ENCODE measurements around the gene TXNDC8. TPM values are rescaled to one million over a fixed set of nuclear protein-coding genes. Genes with fewer than 3 reads are reported as not detected.

The TXNDC8 gene
- total RNA-seq, 4 donors from 2014 or later, result not detected

- Histone ChIP-seq H3K36me3 (no peaks in the 10 kb centered on the region), H3K27ac (no peak overlapping the region), H3K27me3 (no peaks in the 10 kb centered on the region), H3K4me1 (no peaks in the 10 kb centered on the region), H3K4me3 (no peak overlapping the region), H3K9me3 (no peaks in the 10 kb centered on the region)
- ATAC-seq, result no peak
- 14 to 36% methylated on average over 1 of the region's 1 CpG for WGBS, 2 donors (ENCODE audit: low coverage in 1 of 2)
- no peak for TF ChIP-seq POLR2A (IDR thresholded peaks at IDR 0.05)
- TF ChIP-seq POLR2AphosphoS5 (IDR thresholded peaks at IDR 0.05), result no peak
- no peak for TF ChIP-seq CTCF (IDR thresholded peaks at IDR 0.05)
- no peak for TF ChIP-seq EP300 (IDR thresholded peaks at IDR 0.05)
Observed at GRCh38 chr9:110283751-110284150, 53.9 kb downstream of the TXNDC8 start.

- Histone ChIP-seq H3K4me3 (no peak overlapping the region), H3K27me3 (no peaks in the 10 kb centered on the region), H3K4me1 (no peaks in the 10 kb centered on the region), H3K36me3 (no peaks in the 10 kb centered on the region), H3K27ac (no peak overlapping the region), H3K9me3 (no peaks in the 10 kb centered on the region)
- WGBS, 2 donors (ENCODE audit: low coverage in 1 of 2), result 92 to 93% methylated on average over 3 to 4 of the region's 6 CpGs
- TF ChIP-seq POLR2AphosphoS5 (IDR thresholded peaks at IDR 0.05), result no peak
- no peak for ATAC-seq
Observed at GRCh38 chr9:110282739-110283081, 55.0 kb downstream of the TXNDC8 start.

GRCh38 chr9:110282018-110282738 lies 55.5 kb downstream of the TXNDC8 start:
- no peak for TF ChIP-seq EP300 (IDR thresholded peaks at IDR 0.05)
- no peak for TF ChIP-seq POLR2AphosphoS5 (IDR thresholded peaks at IDR 0.05)
- no peak for TF ChIP-seq POLR2A (IDR thresholded peaks at IDR 0.05)
- no peak for TF ChIP-seq CTCF (IDR thresholded peaks at IDR 0.05)
- H3K27ac ChIP-seq, result no peak overlapping the region

GRCh38 chr9:110278080-110278707 lies 59.5 kb downstream of the TXNDC8 start:
- WGBS, 2 donors (ENCODE audit: low coverage in 1 of 2), result 67% methylated on average over 3 of the region's 3 CpGs; no CpG with 5 or more reads in 1 of the 2 donors
- no peaks in the 10 kb centered on the region for H3K36me3 ChIP-seq
- no peak overlapping the region for H3K27ac ChIP-seq
- no peaks in the 10 kb centered on the region for H3K27me3 ChIP-seq
- no peak overlapping the region for H3K4me3 ChIP-seq
- TF ChIP-seq POLR2AphosphoS5 (IDR thresholded peaks at IDR 0.05) (no peak), EP300 (IDR thresholded peaks at IDR 0.05) (no peak), POLR2A (IDR thresholded peaks at IDR 0.05) (no peak), CTCF (IDR thresholded peaks at IDR 0.05) (no peak)
- no peaks in the 10 kb centered on the region for H3K4me1 ChIP-seq
- ATAC-seq, result no peak
- no peaks in the 10 kb centered on the region for H3K9me3 ChIP-seq

More at GRCh38 chr9:110282018-110282738, 55.5 kb downstream of the TXNDC8 start:
- Histone ChIP-seq H3K4me3 (no peak overlapping the region), H3K27me3 (no peaks in the 10 kb centered on the region), H3K9me3 (no peaks in the 10 kb centered on the region), H3K36me3 (no peaks in the 10 kb centered on the region), H3K4me1 (no peaks in the 10 kb centered on the region)
- 74 to 82% methylated on average over 4 of the region's 4 CpGs for WGBS, 2 donors (ENCODE audit: low coverage in 1 of 2)
- ATAC-seq, result no peak

- ATAC-seq, result no peak
- H3K4me1 ChIP-seq, result no peaks in the 10 kb centered on the region
- 42 to 54% methylated on average over 3 of the region's 3 CpGs for WGBS, 2 donors (ENCODE audit: low coverage in 1 of 2)
Observed at GRCh38 chr9:110276781-110277180, 60.9 kb downstream of the TXNDC8 start.

More at GRCh38 chr9:110276781-110277180, 60.9 kb downstream of the TXNDC8 start:
- Histone ChIP-seq H3K36me3 (no peaks in the 10 kb centered on the region), H3K27me3 (no peaks in the 10 kb centered on the region), H3K27ac (no peak overlapping the region), H3K9me3 (no peaks in the 10 kb centered on the region), H3K4me3 (no peak overlapping the region)
- TF ChIP-seq POLR2A (IDR thresholded peaks at IDR 0.05) (no peak), EP300 (IDR thresholded peaks at IDR 0.05) (no peak), POLR2AphosphoS5 (IDR thresholded peaks at IDR 0.05) (no peak), CTCF (IDR thresholded peaks at IDR 0.05) (no peak)

Data from gastroesophageal sphincter (tissue), 4 donors.